DMS153 (cell line): Measurements from ENCODE around the gene SMO.
"Not testable (repeated sequence)": the region's sequence is repeated elsewhere in the genome, so short reads cannot be mapped to it uniquely, and the experiment has no call there.

Experiments
- DNase-seq: peaks from one replicate; lab custom pipeline; 2025; lab: John Stamatoyannopoulos, UW

The SMO gene

GRCh38 chr7:129169686-129170440 lies 18.6 kb upstream of the SMO start:
- DNase-seq = no peak

DNA sequence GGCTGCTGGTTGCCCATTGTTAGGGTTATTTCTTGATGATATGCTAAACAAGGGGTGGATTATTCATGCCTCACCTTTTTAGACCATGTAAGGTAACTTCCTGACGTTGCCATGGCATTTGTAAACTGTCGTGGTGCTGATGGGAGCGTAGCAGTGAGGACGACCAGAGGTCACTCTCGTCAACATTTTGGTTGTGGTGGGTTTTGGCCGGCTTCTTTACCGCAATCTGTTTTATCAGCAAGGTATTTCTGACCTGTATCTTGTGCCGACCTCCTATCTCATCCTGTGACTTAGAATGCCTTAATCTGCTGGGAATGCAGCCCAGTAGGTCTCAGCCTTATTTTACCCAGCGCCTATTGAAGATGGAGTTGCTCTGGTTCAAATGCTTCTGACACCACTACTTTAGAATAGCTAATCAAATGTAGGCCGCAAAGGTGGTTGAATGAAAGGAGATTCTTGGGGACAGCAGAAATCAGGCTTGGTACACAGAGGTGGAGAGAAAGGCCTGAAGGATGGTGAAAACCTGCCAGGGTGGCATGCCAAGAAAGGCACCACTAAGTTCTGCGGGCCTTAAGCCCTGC lies 17.9 kb upstream of the SMO start:
- DNase-seq = no peak

DNA sequence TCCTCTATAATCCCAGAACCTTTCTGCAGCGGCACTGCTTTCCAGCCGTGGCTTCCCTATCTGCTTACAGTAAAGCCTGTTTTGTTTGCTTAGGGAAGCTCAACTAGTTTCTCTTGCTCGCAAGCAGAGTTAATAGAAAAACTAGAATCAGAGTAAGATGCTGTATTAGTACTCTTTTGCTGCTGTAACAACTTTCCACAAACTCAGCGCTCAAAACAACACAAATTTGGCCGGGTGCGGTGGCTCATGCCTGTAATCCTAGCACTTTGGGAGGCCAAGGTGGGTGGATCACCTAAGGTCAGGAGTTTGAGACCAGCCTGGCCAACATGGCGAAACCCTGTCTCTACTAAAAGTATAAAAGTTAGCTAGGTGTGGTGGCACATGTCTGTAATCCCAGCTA lies 14.6 kb upstream of the SMO start:
- not testable (repeated sequence) for DNase-seq

DNA sequence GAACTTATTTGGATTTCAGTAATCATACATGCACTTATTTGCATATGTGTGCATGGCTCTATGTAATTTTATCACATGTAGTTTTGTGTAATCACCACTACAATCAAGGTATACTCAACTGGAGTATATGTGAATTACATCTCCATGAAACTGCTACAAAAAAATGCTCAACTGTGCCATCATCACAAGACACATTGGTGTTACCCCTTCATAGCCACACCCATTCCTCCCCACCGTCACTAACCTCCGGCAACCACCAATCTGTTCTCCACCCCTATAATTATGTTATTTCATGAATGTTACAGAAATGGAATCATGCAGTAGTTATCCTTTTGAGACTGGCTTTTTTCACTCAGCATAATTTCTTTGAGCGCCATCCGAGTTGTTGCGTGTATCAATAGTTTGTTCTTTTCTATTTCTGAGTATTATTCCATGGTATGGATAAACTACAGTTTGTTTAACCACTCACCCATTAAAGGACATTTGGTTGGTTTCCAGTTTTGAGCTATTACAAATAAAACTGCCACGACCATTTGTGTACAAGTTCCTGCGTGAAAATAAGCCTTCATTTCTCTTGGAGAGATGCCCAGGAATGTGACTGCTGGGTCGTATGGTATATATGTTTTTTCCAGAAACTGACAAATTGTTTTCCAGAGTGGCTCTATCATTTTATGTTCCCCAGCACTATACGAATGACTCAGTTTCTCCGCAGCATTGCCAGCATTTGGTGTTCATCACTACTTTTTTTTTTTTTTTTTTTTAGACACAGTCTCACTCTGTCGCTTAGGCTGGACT lies 11.3 kb upstream of the SMO start:
- DNase-seq = no peak

DNA sequence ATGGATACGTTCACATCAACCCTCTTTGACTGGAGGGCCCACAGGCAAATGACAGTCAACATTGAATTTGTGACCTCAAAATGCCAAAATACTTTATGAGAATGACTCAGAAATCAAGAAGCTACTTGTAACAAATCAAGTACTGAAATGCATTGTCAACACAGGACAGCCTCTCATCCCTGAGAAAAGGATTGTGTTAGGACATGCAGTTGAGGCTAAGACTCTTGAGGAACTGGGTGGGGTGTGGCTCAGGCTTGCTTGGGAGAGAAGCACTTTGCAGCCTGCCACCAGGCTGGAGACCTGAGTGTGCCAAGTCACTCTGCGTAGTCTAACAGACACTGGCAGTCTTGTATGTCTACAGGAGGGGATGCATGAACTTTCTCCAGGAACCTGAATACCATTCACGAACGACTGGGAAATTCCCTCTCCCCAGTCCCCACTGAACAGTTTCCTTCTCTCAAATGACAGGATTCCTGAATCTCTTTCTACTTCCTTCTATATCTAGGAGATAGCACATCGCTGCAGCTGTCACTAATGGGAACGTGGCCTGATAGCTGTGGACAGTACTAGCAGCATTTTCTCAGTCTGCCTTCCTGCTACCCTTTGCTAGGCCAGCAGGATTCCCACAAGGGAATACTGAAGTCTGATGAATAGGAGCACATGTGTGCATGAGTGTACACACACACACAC lies 3.3 kb upstream of the SMO start:
- DNase-seq = no peak

DNA sequence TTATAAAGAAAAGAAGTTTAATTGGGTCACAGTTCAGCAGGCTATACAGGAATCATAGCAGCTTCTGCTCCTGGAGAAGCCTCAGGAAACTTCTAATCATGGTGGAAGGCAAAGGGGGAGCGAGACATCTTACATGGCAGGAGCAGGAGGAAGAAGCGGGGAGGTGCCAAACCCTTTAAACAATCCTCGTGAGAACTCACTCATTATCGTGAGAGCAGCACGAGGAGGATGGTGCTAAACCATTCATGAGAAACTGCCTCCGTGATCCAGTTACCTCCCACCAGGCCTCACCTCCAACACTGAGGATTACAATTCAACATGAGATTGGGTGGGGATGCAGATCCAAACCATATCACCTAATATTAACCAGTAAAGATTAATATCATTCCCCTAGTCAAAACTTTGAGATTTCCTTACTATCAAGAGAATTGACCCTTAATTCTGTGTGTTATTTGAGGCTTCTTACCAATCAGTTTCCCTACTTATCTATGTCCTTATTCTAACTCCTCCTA lies 1.6 kb upstream of the SMO start:
- no peak for DNase-seq

DNA sequence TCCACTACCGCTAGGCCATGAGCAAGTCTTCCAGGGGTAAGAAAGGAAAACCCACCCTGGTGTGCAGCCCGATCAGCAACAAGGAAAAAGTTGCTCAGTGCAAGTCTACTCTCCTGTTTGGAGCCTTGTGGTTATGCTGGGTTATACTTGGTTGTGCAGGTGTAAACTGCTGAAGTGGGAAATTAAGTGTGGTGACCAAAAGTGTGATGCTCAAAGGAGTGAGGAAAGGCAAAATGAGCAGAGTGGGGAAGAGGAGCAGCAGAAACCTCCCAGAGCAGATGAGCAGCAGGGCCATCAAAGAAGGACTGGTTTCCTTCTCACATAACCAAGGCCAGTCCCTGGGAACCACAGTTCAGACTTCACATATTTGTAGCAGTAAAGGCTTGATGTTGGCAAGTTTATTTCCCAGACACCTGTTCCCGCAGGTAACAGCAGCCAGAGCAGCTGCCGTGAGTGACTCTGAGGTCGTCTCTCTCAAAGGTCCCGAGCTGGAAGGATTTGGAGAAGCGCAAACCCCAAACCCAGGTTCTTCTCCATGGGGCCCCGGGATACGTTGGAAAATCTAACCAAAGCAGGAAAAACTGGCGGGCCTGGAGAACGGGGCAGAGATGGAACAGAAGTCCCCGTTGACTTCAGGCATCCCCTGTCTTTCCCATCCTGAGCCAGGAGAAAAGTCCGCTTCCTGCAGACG lies 607 bp upstream of the SMO start:
- no peak for DNase-seq

- DNase-seq = no peak
Observed at GRCh38 chr7:129188892-129189660, 643 bp downstream of the SMO start.

DNA sequence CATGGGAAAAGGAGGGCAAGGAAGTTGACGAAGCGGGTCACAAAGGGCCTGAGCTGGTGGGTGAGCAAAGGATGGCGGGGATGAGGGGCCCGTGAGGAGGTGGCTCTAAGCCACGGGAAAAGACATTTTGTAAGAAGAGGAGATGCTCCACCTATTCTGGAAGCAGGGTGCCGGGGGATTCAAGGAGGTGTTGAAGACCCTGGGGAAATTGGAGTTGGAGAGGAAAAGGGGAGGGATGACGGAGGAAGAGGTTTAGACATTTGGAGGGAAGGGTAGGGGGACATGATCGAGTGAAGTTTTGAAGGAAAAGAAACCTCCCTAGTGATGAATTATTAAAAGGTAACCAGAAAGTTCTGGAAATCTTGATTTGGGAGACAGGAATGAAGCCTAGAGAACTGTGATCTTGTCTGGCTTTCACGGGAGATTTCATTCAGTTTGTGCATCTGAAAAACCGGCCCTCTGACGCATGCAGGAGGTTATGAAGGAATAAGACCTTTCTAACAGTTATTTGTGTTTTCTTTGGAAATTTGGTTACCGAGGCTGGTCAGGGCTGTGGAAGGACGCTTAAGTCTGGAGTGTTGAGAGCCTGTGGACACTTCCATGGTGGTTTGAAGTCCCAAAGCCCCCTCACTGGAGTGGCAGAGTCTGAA lies 1.4 kb downstream of the SMO start:
- DNase-seq = no peak

DNA sequence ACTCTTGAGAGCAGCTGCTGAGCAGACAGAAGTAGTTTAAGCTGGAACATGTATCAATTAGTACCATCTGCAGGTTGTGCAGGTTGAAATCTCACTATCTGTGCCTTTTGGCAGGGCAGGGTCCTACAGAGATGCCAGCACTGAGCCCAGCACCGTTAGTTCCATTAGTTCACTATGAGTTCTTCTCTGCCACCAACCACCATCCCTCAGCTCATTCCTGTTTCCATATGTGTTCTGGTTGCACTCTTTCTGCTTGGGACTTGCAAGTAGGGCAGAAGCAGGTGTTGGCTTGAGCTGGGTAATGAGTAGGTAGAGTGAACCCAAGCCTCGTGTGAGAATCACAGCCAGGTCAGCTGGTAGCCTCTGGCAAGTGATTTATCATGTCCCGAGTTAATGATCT lies 2.8 kb downstream of the SMO start:
- no peak for DNase-seq

DNA sequence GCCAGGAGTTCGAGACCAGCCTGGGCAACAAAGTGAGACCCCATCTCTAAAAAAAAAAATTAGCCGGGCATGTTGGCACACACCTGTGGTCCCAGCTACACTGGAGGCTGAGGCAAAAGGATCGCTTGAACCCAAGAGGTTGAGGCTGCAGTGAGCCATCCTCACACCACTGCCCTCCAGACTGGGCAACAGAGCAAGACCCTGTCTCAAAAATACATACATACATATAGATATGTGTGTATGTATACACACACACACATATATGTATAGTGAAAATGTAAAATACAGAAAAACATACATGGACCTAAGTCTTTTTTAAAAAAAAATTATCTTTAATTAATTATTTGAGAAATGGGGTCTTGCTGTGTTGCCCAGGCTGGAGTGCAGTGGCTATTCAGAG lies 5.5 kb downstream of the SMO start:
- no peak for DNase-seq

GRCh38 chr7:129197771-129198170 lies 9.3 kb downstream of the SMO start:
- no peak for DNase-seq

GRCh38 chr7:129199406-129199805 lies 11.0 kb downstream of the SMO start:
- no peak for DNase-seq

- no peak for DNase-seq
Observed at GRCh38 chr7:129202058-129202777, 13.8 kb downstream of the SMO start.

DNA sequence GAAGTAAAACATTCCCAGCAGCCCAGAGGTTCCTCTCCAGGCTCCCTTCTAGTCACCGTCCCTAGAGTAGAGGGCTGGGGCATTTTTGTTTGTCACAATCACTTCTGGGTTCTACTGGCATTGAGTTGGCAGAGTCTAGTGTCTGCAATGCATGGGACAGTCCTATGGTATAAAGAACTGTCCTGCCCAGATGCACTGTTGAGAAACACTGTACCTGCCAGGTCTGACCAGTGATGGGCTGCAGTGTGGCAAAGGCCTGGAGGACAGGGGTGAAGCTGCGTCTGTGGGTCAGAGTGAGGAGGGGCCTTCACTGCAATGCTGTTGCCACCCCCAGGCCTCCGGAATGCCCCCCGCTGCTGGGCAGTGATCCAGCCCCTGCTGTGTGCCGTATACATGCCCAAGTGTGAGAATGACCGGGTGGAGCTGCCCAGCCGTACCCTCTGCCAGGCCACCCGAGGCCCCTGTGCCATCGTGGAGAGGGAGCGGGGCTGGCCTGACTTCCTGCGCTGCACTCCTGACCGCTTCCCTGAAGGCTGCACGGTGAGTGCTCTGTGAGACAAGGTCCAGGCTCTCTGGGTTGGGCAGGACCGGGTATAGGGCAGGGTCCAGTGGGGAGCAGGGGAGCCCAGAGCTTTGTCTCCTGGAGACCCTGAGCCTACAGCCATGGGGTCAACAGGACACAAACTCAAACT lies 14.8 kb downstream of the SMO start:
- no peak for DNase-seq

GRCh38 chr7:129205126-129205818 lies 16.8 kb downstream of the SMO start:
- no peak for DNase-seq

DNA sequence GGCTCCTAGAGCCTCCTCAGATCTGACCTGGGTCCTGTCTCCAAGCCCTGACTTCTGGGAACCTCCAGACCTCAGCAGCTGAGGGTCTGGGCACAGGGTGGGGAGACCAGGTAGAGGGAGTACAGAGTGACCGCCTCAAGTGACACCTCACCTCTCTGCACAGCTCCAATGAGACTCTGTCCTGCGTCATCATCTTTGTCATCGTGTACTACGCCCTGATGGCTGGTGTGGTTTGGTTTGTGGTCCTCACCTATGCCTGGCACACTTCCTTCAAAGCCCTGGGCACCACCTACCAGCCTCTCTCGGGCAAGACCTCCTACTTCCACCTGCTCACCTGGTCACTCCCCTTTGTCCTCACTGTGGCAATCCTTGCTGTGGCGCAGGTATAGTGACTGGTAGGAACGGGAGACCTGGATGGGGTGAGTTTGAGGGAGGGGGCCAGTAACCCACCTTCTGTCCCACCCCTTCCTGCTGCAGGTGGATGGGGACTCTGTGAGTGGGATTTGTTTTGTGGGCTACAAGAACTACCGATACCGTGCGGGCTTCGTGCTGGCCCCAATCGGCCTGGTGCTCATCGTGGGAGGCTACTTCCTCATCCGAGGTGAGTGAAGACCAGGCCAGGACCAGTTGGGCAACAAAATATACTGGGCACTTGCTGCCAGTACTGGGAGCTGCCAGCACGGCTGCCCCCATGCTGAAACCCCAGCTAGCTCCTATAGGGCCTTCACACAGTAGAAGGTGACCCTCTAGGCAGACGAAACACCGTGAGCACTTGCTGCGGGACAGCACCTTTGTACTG lies 17.8 kb downstream of the SMO start:
- no peak for DNase-seq

DNA sequence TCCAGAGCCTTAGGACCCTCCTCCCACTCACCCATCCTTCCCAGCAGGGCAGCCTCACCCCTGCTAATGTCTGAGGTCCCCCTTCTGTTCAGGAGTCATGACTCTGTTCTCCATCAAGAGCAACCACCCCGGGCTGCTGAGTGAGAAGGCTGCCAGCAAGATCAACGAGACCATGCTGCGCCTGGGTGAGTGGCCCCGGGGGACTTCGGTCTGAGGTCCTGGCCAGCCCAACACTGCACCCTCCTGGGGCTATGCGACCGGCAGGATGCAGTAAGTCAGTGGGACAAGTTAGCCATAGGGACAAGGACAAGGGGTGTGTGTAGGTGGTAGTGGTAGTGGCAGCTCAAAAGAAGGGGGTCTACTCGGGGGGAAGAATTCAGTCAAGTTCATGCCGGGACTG lies 20.2 kb downstream of the SMO start:
- no peak for DNase-seq
